PC-3 (cell line): ENCODE data around the gene FERD3L. TPM values are rescaled to one million over a fixed set of nuclear protein-coding genes. Genes with fewer than 3 reads are reported as not detected.

Experiments used
- ATAC-seq: fragments of 200-7000 bp; cut with Tn5 transposase; 2 replicates; pipeline ENCODE4 v1.9.1; 2020; ENCODE audit warnings: mild to moderate bottlenecking, moderate library complexity
- BruUV-seq: library from RNA; stranded (reverse); fragments of 400-500 nt; replicated peaks from 2 replicates; lab custom pipeline; 2021; lab: Mats Ljungman, UMichigan
- CTCF ChIA-PET: fragments of 300-600 bp; sonication (Branson Sonifier 250); formaldehyde crosslinking; loops from one replicate; lab custom pipeline; 2022; ENCODE audit warnings: antibody characterized with exemption; lab: Charles Lee
- POLR2A ChIA-PET: fragments of 300-600 bp; sonication (Branson Sonifier 250); formaldehyde crosslinking; loops from one replicate; lab custom pipeline; 2022; ENCODE audit warnings: antibody characterized with exemption; ENCODE audit not compliant: unreplicated experiment; lab: Charles Lee
- DNase-seq: peaks from one replicate; pipeline ENCODE4 v3.0.0-alpha.2; 2015
- H2AFZ ChIP-seq: fragments of 300-600 bp; sonication (generic); 2 replicates; pipeline ENCODE4 v1.6.0; 2016; ENCODE audit warnings: antibody characterized with exemption, low read length
- H3F3A ChIP-seq: fragments of 300-600 bp; sonication (generic); one replicate; pipeline ENCODE4 v1.6.0; 2017; ENCODE audit warnings: antibody characterized with exemption, low read length, control low read depth, mild to moderate bottlenecking; ENCODE audit not compliant: unreplicated experiment
- H3K27ac ChIP-seq: fragments of 300-600 bp; sonication (generic); 2 replicates; pipeline ENCODE4 v1.5.1; 2016; ENCODE audit warnings: mild to moderate bottlenecking, low read length
- H3K27me3 ChIP-seq: fragments of 300-600 bp; sonication (generic); 2 replicates; pipeline ENCODE4 v1.6.1; 2016; ENCODE audit warnings: low read length, mixed read lengths
- H3K36me3 ChIP-seq: fragments of 300-600 bp; sonication (generic); 2 replicates; pipeline ENCODE4 v1.6.1; 2016; ENCODE audit warnings: low read depth, mixed run types, low read length, mixed read lengths
- H3K4me1 ChIP-seq: fragments of 300-600 bp; sonication (generic); 2 replicates; pipeline ENCODE4 v1.5.1; 2016; ENCODE audit warnings: low read length; ENCODE audit not compliant: insufficient read depth
- H3K4me2 ChIP-seq: fragments of 300-600 bp; sonication (generic); 2 replicates; pipeline ENCODE4 v1.6.0; 2016; ENCODE audit warnings: low read length
- H3K4me3 ChIP-seq: fragments of 300-600 bp; sonication (generic); 2 replicates; pipeline ENCODE4 v1.5.1; 2016; ENCODE audit warnings: mild to moderate bottlenecking, low read length, mixed read lengths
- H3K79me2 ChIP-seq: fragments of 300-600 bp; sonication (generic); 2 replicates; pipeline ENCODE4 v1.6.1; 2017; ENCODE audit warnings: low read length, mixed read lengths
- H3K9ac ChIP-seq: fragments of 300-600 bp; sonication (generic); 2 replicates; pipeline ENCODE4 v1.6.0; 2016; ENCODE audit warnings: mild to moderate bottlenecking, low read length
- H3K9me2 ChIP-seq: fragments of 300-600 bp; sonication (generic); replicated peaks from 2 replicates; pipeline ENCODE4 v1.6.1; 2016; ENCODE audit warnings: mixed run types, low read length, mixed read lengths
- H3K9me3 ChIP-seq: fragments of 300-600 bp; sonication (generic); 2 replicates; pipeline ENCODE4 v1.6.1; 2016; ENCODE audit warnings: low read length, mixed read lengths
- H4K20me1 ChIP-seq: fragments of 300-600 bp; sonication (generic); 2 replicates; pipeline ENCODE4 v1.6.1; 2016; ENCODE audit warnings: low read length, mixed read lengths
- EZH2 ChIP-seq: fragments of 300-600 bp; sonication (generic); IDR thresholded peaks from one replicate; pipeline ENCODE4 v1.6.1; 2017; ENCODE audit warnings: antibody characterized with exemption, mild to moderate bottlenecking, low read length; ENCODE audit not compliant: unreplicated experiment
- EZH2phosphoT487 ChIP-seq: fragments of 300-600 bp; sonication (generic); IDR thresholded peaks from 2 replicates; pipeline ENCODE4 v1.6.1; 2018; ENCODE audit warnings: mild to moderate bottlenecking, antibody characterized with exemption, low read length, borderline replicate concordance
- intact Hi-C: fragments of 100-400 bp; cut with micrococcal nuclease; formaldehyde crosslinking; loops from 2 replicates; pipeline ENCODE4 v1.9.0; 2023
- total RNA-seq: library from RNA; depleted of rRNA; stranded (reverse); fragments of >200 nt; gene quantifications from 2 replicates; pipeline ENCODE4 v1.2.3, GENCODE V29; 2014
- TF ChIP-seq, protein P1 (sequence below): fragments of 300-600 bp; sonication (generic); conservative IDR thresholded peaks from 2 replicates; pipeline ENCODE4 v1.5.1; 2017; ENCODE audit warnings: antibody characterized with exemption, low read depth, mild to moderate bottlenecking, low read length

Gene FERD3L
- total RNA-seq, 1 experiment from 2014 or later, result not detected

DNA sequence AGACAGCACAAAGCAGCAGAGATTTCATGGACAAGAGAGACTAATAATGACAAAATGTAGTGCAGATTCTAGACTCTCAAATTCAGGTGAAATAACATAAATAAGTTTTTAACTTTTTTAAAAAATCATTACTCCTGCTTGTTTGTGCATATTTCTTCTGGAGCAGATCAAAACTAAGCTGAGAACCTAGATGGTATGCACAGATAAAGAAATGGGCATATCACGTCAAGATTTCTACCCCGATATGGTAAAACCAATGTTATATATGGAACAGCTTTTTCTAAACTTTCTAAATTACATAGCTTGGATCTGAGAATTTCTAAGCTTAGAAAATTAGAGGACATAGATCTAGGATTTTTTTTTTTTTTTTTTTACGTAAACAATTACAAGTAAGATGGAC is 46.0 kb downstream of the FERD3L start:
- intact Hi-C loops, result loop anchor here (5.0 kb wide), 1 partner anchor 747 kb away; no protein-coding TSS in a partner anchor
- no peaks in the 10 kb centered on the region for H3K9me3 ChIP-seq
- H4K20me1 ChIP-seq, result no peaks in the 10 kb centered on the region
- H3K4me2 ChIP-seq, result no peak overlapping the region
- no peak overlapping the region for H3K4me3 ChIP-seq
- no peak for TF ChIP-seq EZH2phosphoT487
- no peak for TF ChIP-seq EZH2
- TF ChIP-seq, protein P1, sequence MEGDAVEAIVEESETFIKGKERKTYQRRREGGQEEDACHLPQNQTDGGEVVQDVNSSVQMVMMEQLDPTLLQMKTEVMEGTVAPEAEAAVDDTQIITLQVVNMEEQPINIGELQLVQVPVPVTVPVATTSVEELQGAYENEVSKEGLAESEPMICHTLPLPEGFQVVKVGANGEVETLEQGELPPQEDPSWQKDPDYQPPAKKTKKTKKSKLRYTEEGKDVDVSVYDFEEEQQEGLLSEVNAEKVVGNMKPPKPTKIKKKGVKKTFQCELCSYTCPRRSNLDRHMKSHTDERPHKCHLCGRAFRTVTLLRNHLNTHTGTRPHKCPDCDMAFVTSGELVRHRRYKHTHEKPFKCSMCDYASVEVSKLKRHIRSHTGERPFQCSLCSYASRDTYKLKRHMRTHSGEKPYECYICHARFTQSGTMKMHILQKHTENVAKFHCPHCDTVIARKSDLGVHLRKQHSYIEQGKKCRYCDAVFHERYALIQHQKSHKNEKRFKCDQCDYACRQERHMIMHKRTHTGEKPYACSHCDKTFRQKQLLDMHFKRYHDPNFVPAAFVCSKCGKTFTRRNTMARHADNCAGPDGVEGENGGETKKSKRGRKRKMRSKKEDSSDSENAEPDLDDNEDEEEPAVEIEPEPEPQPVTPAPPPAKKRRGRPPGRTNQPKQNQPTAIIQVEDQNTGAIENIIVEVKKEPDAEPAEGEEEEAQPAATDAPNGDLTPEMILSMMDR, result no peak
- H3K36me3 ChIP-seq, result no peaks in the 10 kb centered on the region
- ATAC-seq (no peak), DNase-seq (no peak)
- H3K27me3 ChIP-seq, result no peaks in the 10 kb centered on the region
- CTCF ChIA-PET, result no interaction called here
- H3K9me2 ChIP-seq, result no peaks in the 10 kb centered on the region
- POLR2A ChIA-PET, result no interaction called here
- H2AFZ ChIP-seq, result no peak overlapping the region
- no peak overlapping the region for H3K9ac ChIP-seq
- no peak overlapping the region for H3K27ac ChIP-seq
- BruUV-seq, result no TSS peak
- H3K79me2 ChIP-seq, result no peaks in the 10 kb centered on the region
- H3K4me1 ChIP-seq, result peaks cover 8% of the 10 kb centered on the region
- H3F3A ChIP-seq, result no peaks in the 10 kb centered on the region

DNA sequence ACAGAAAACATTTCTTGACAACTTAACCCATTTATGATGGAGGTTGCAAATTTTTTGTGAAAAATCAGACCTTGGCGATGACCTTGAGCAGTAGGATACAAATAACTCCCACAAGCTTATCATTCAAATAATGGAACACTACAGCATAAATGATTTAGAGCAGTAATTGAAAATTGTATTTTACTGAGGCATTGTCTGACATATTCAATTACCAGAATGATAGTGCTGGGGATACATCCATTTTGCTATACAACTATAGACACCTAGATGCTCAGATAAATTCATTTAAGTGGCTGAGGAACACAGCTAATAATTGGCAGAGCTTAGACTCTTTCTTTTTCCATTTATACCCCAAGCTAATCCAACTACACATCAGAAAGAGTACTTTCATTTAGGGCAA is 46.7 kb downstream of the FERD3L start:
- H3K27me3 ChIP-seq, result no peaks in the 10 kb centered on the region
- no TSS peak for BruUV-seq
- POLR2A ChIA-PET, result no interaction called here

More for the DNA sequence above, 46.7 kb downstream of the FERD3L start:
- Histone ChIP-seq H3K4me2 (no peak overlapping the region), H3K9ac (no peak overlapping the region), H3K9me3 (no peaks in the 10 kb centered on the region), H3K27ac (no peak overlapping the region), H3K9me2 (no peaks in the 10 kb centered on the region), H3F3A (no peaks in the 10 kb centered on the region), H2AFZ (no peak overlapping the region), H3K4me1 (peaks cover 8% of the 10 kb centered on the region), H4K20me1 (no peaks in the 10 kb centered on the region), H3K79me2 (no peaks in the 10 kb centered on the region), H3K4me3 (no peak overlapping the region), H3K36me3 (no peaks in the 10 kb centered on the region)
- DNase-seq, result no peak
- TF ChIP-seq, protein P1, result no peak
- TF ChIP-seq EZH2 (no peak), EZH2phosphoT487 (no peak)
- CTCF ChIA-PET, result no interaction called here
- intact Hi-C loops, result loop anchor here (5.0 kb wide), 1 partner anchor 746 kb away; no protein-coding TSS in a partner anchor
- ATAC-seq, result no peak
